Measurements from ENCODE around the gene ADAP1. TPM values are rescaled to one million over a fixed set of nuclear protein-coding genes. Genes with fewer than 3 reads are reported as not detected.
"Not testable (repeated sequence)": the region's sequence is repeated elsewhere in the genome, so short reads cannot be mapped to it uniquely, and the experiment has no call there.

ADAP1 gene, protein sequence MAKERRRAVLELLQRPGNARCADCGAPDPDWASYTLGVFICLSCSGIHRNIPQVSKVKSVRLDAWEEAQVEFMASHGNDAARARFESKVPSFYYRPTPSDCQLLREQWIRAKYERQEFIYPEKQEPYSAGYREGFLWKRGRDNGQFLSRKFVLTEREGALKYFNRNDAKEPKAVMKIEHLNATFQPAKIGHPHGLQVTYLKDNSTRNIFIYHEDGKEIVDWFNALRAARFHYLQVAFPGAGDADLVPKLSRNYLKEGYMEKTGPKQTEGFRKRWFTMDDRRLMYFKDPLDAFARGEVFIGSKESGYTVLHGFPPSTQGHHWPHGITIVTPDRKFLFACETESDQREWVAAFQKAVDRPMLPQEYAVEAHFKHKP
- polyA plus RNA-seq (ENCODE audit: low read depth in 6 of 6): 1 to 10 TPM; 3.3 to 7.0 (median 4.3) TPM

DNA sequence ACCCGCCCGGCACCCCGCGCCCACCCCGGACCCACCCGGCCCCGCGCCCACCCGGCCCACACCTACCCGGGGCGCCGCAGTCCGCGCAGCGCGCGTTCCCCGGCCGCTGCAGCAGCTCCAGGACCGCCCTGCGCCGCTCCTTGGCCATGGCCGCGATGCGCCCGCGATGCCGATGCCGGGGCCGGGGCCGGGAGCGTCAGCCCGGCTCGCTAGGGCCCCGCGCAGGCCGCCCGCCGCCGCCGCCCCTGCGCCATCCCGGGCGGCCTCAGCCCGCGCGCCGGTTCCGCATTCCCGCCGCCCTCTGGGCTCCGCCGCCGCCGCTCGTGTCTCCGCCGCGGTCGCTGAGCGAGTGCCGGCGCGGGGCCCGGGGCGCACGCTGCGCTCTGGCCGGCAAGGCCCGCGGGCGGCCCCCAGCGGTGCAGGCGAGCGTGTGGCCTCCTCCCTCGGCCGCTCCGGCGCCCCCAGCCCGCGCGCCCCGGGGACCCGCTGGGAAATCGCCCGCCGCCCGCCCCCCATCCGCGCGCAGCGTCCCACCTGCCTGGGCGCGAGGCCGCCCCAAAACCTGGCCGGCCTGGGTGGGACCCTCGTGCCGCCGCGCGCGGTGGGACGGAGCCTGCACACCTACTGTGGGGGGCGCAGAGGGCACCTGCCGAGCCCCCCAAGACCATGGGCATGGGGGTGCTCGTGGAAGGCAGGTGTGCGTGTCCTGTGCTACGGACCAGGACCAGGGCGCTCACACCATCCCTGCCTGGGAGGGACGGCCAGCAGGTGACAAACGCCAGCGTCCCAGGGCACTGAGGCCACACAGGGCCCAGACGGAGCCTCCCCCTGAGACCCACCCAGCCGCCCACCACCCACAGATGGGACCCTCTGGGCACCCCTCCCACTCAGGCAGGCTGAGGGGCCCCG lies at the start of gene ADAP1:
Gene ADAP1, minus strand, starts transcription at position 351 of the 909 bp plus-strand sequence. Its CDS starts 203 bp downstream, at position 148.
- Mint-ChIP-seq H3K36me3 (no peaks in the 10 kb centered on the region), H3K9me3 (no peaks in the 10 kb centered on the region), H3K4me3 (peak within 1 kb of the TSS; percentile 71 to 86 (median 78)), H3K4me1 (peaks cover 4 to 14% (median 4%) of the 10 kb centered on the region in 3 donors), H3K27me3 (peaks cover 0 to 11% (median 0%) of the 10 kb centered on the region in 3 donors), H3K27ac (peak within 1 kb of the TSS in 3 of 6 donors; percentile 43 to 87 (median 79))
- peak; percentile 75 to 76 for ATAC-seq (ENCODE audit: low read depth in 2 of 2)
- DNase-seq: peak; percentile 53

DNA sequence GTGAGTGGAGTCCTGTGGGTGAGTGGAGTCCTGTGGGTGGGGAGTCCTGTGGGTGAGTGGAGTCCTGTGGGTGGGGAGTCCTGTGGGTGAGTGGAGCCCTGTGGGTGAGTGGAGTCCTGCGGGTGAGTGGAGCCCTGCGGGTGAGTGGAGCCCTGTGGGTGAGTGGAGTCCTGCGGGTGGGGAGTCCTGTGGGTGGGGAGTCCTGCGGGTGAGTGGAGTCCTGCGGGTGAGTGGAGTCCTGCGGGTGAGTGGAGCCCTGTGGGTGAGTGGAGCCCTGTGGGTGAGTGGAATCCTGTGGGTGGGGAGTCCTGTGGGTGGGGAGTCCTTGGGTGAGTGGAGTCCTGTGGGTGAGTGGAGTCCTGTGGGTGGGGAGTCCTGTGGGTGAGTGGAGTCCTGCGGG lies 48.0 kb upstream of the ADAP1 start:
- DNase-seq; H3K36me3 Mint-ChIP-seq; H3K4me3 Mint-ChIP-seq; H3K27me3 Mint-ChIP-seq; H3K9me3 Mint-ChIP-seq; ATAC-seq (ENCODE audit: low read depth in 2 of 2): not testable (repeated sequence)
- peak overlapping the region in 3 of 6 donors; percentile 66 to 85 (median 69) for H3K27ac Mint-ChIP-seq
- peaks cover 14 to 28% (median 24%) of the 10 kb centered on the region in 3 donors for H3K4me1 Mint-ChIP-seq

DNA sequence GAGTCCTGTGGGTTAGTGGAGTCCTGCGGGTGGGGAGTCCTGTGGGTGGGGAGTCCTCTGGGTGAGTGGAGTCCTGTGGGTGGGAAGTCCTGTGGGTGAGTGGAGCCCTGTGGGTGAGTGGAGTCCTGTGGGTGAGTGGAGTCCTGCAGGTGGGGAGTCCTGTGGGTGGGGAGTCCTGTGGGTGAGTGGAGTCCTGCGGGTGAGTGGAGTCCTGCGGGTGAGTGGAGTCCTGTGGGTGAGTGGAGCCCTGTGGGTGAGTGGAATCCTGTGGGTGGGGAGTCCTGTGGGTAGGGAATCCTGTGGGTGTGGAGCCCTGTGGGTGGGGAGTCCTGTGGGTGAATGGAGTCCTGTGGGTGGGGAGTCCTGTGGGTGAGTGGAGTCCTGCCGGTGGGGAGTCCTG lies 47.5 kb upstream of the ADAP1 start:
- H3K4me1 Mint-ChIP-seq: peaks cover 14 to 28% (median 24%) of the 10 kb centered on the region in 3 donors
- H3K9me3 Mint-ChIP-seq; ATAC-seq (ENCODE audit: low read depth in 2 of 2); H3K36me3 Mint-ChIP-seq; DNase-seq; H3K4me3 Mint-ChIP-seq; H3K27me3 Mint-ChIP-seq: not testable (repeated sequence)
- H3K27ac Mint-ChIP-seq: peak overlapping the region in 3 of 6 donors; percentile 66 to 74 (median 69)

DNA sequence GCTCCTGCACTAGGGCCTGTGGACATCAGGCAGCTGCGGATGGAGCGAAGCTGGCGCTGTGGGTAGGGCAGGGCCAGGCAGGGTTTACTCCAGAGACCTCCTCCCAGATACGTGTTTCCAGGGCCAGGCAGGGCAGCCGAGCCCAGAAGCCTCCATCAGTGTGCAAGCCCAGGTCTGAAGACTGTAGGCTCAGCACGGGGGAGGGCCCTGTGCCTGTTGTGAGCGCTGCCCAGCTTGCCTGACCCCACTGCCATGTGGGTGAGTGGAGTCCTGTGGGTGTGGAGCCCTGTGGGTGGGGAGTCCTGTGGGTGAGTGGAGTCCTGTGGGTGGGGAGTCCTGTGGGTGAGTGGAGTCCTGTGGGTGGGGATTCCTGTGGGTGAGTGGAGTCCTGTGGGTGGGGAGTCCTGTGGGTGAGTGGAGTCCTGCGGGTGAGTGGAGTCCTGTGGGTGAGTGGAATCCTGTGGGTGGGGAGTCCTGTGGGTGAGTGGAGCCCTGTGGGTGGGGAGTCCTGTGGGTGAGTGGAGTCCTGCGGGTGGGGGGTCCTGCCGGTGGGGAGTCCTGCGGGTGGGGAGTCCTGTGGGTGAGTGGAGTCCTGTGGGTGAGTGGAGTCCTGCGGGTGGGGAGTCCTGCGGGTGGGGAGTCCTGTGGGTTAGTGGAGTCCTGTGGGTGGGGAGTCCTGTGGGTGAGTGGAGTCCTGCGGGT lies 46.7 kb upstream of the ADAP1 start:
- DNase-seq; H3K27me3 Mint-ChIP-seq; H3K9me3 Mint-ChIP-seq; H3K36me3 Mint-ChIP-seq; ATAC-seq (ENCODE audit: low read depth in 2 of 2); H3K4me3 Mint-ChIP-seq: not testable (repeated sequence)
- peaks cover 13 to 27% (median 24%) of the 10 kb centered on the region in 3 donors for H3K4me1 Mint-ChIP-seq
- peak overlapping the region in 5 of 6 donors; percentile 14 to 98 (median 88) for H3K27ac Mint-ChIP-seq

DNA sequence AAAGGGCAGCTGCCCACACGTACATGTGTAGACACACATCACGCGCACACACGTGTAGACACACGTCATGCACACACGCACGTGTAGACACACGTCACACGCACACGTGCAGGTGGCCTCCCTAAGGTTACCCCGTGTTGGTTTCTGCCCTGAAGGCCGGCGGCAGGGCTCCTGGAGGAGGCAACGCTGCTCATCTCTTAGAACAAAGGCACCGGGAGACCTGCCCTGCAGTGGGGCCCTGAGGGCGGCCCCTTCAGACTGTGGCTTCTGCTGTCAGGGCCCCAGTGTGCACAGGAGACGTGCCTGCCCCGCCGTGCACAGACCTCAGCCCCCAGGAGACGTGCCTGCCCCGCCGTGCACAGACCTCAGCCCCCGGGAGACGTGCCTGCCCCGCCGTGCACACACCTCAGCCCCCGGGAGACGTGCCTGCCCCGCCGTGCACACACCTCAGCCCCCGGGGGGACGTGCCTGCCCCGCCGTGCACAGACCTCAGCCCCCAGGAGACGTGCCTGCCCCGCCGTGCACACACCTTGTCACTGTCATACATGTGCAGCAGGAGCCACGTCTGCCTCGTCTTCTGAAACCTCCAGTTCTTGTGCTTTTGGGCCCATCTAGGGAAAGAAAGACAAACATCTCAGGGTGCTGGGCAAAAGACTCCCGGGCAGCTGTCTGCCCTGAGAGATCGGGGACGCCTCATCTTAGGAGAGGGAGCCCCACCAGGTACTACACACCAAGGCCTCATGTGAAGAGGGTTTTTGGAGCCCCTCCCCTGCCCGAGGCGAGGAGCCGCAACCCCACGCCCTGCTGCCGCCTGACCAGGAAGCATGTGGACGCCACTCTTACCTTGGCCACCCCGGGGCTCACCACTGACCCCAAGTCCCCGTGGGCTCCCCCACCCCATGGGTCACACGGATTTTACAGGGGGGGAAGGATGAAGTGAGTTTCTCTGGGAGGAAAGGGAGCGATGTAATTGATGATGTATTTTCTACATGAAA lies 45.8 kb upstream of the ADAP1 start:
- DNase-seq: no peak
- H3K9me3 Mint-ChIP-seq: no peaks in the 10 kb centered on the region
- peak overlapping the region in 1 of 8 donors; percentile 29 for H3K4me3 Mint-ChIP-seq
- peak overlapping the region; percentile 47 to 98 (median 90) for H3K27ac Mint-ChIP-seq
- peaks cover 9 to 24% (median 23%) of the 10 kb centered on the region in 3 donors for H3K4me1 Mint-ChIP-seq
- H3K27me3 Mint-ChIP-seq: no peaks in the 10 kb centered on the region
- no peaks in the 10 kb centered on the region for H3K36me3 Mint-ChIP-seq
- peak in 1 of 2 donors; percentile 5 for ATAC-seq (ENCODE audit: low read depth in 2 of 2)

DNA sequence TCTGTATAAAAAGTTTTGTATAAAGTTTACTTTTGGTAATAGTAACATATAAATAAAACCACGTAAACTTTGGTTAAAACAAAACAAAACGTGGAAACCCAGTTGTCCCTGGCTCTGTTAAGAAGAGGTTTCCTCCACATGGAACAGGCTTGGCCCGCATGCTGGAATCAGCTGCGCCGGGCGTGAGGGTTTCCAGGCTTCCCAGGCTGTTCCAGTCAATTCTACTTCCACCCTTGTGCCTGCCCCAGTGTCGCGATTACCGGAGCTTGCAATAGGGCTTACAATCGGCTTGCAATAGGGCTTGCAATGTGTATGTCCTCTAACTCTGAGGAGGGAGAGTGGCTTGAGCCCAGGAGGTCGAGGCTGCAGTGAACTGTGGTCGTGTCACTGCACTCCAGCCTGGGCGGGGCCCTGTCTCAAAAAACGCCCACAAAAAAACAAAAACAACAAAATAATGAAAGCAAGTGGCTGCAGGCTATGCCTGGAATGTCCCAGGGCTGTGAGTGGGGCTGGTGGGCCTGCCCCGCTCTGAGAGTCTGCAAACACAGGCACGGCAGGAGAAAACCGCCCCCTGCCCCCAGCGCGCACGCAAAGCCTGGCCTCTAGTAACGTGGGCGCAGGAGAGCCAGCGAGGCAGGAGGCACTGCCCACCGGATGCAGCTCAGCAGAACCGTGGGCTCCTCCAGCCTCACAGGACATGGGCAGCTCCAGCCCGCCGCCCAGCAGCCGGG lies 44.8 kb upstream of the ADAP1 start:
- Mint-ChIP-seq H3K9me3 (no peaks in the 10 kb centered on the region), H3K27me3 (no peaks in the 10 kb centered on the region), H3K27ac (peak overlapping the region in 3 of 6 donors; percentile 34 to 91 (median 44)), H3K36me3 (no peaks in the 10 kb centered on the region), H3K4me3 (no peak overlapping the region), H3K4me1 (peaks cover 14 to 18% (median 17%) of the 10 kb centered on the region in 3 donors)
- no peak for DNase-seq
- no peak for ATAC-seq (ENCODE audit: low read depth in 2 of 2)

- H3K9me3 Mint-ChIP-seq: no peaks in the 10 kb centered on the region
- no peak for ATAC-seq (ENCODE audit: low read depth in 2 of 2)
- no peaks in the 10 kb centered on the region for H3K36me3 Mint-ChIP-seq
- H3K4me3 Mint-ChIP-seq: no peak overlapping the region
- H3K27ac Mint-ChIP-seq: peak overlapping the region in 2 of 6 donors; percentile 37 to 70
- peaks cover 16 to 19% (median 17%) of the 10 kb centered on the region in 3 donors for H3K4me1 Mint-ChIP-seq
- no peaks in the 10 kb centered on the region for H3K27me3 Mint-ChIP-seq
- DNase-seq: no peak
Observed at GRCh38 chr7:997404-998395, 43.2 kb upstream of the ADAP1 start.

DNA sequence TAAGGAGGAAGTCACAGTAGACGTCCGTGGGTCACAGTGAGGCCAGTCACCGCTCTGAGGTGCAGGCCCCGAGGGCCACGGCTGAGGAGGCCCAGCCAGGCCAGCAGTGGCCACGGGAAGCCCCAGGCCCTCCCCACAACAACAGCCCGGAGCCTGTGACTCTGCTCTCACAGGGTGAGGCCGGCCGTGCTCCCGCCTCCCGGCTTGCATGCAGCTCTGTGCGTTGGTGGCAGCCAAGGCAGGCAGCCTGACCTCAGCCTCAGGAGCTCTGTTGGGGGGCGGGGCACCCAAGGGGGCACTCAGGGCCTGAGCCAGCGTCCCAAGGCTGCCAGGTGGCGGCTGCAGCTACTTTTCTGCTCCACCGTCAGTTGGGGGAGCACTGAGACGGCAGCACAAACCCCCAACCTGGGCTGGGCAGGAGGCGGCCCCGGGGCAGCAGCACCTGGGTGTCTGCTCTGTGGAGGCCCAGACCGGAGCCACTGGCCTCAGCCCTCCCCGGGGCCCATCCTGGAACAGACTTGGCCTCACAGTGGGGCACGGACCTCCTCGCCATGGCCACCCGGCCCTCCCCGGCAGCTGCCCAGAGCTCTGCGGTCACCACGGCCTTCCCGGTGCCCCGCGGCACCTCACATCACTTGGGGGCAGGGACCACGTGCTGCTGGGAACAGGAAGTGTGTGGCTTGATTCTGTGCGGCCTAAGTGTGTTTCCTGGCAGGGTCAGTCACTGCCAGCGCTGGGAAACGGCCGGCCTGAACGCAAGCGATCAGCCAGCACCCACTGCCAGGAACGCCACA lies 41.8 kb upstream of the ADAP1 start:
- no peak overlapping the region for H3K27ac Mint-ChIP-seq
- H3K4me3 Mint-ChIP-seq: no peak overlapping the region
- no peaks in the 10 kb centered on the region for H3K9me3 Mint-ChIP-seq
- H3K4me1 Mint-ChIP-seq: peaks cover 16 to 19% (median 17%) of the 10 kb centered on the region in 3 donors
- no peaks in the 10 kb centered on the region for H3K27me3 Mint-ChIP-seq
- no peak for DNase-seq
- no peaks in the 10 kb centered on the region for H3K36me3 Mint-ChIP-seq
- no peak for ATAC-seq (ENCODE audit: low read depth in 2 of 2)

DNA sequence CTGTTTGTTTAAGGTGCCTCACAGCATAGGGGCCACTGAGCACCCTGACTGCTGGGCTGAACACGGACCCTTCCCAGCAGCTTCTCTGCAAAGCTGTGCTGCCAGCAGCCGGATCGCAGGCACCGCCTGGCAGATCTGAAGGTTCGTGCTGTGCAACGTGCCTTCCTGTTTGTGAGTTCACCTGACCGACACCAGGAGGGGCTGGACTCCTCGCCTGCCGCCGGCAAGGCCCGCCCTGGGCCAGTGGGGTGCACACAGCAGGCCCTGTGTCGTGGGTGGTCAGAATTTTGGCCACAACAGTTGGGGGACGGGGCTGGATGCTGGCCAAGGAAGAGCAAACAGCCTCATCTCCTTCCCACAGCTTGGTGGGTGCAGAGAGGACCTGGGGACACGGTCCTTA lies 41.1 kb upstream of the ADAP1 start:
- Mint-ChIP-seq H3K36me3 (no peaks in the 10 kb centered on the region), H3K4me1 (peaks cover 12 to 13% (median 13%) of the 10 kb centered on the region in 3 donors), H3K4me3 (no peak overlapping the region), H3K27ac (peak overlapping the region in 1 of 6 donors; percentile 26), H3K9me3 (no peaks in the 10 kb centered on the region), H3K27me3 (no peaks in the 10 kb centered on the region)
- DNase-seq (no peak), ATAC-seq (ENCODE audit: low read depth in 2 of 2) (no peak)

DNA sequence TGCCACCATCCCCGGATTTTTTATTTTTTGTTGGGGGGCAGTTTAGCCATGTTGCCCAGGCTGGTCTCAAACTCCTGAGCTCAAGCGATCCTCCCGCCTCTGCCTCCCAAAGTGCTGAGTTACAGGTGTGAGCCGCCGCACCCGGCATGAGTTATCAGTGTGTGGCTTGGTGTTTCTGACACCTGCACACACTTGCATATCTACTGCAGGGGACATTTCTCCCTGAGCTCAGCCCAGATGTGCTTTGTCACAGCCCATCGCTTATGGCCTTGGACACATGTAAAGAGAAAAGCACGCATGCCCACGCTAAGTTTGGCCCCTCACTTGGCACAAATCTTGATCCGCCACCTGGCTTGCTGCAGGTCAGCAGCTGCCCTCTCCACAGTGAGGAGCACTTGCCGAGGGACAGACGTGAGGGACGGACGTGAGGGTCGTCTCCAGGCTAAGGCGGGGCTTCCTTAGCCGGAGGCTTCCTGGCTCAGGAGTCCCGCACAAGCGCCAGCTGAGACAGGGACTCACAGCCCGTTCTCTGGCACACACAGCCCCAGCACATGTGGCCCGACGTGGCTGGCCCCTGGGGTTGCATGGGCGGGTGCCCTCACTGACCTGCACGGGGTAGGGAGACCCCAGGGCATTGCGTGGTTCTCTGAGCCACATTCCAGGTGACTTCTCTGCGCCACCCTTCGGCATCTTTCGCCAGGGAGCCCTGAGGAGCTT lies 40.3 kb upstream of the ADAP1 start:
- Mint-ChIP-seq H3K9me3 (no peaks in the 10 kb centered on the region), H3K36me3 (no peaks in the 10 kb centered on the region), H3K27ac (peak overlapping the region in 4 of 6 donors; percentile 38 to 90 (median 86)), H3K4me1 (peaks cover 8 to 10% (median 9%) of the 10 kb centered on the region in 3 donors), H3K27me3 (no peaks in the 10 kb centered on the region), H3K4me3 (peak overlapping the region in 1 of 8 donors; percentile 27)
- DNase-seq: no peak
- ATAC-seq (ENCODE audit: low read depth in 2 of 2): no peak

Data from naive B cell (primary cell).